ENCODE data around the gene MRM1. TPM values are rescaled to one million over a fixed set of nuclear protein-coding genes. Genes with fewer than 3 reads are reported as not detected.

Gene MRM1
- total and polyA plus RNA-seq, 7 donors, result 8.7 to 30.6 (median 11.1) TPM

DNA sequence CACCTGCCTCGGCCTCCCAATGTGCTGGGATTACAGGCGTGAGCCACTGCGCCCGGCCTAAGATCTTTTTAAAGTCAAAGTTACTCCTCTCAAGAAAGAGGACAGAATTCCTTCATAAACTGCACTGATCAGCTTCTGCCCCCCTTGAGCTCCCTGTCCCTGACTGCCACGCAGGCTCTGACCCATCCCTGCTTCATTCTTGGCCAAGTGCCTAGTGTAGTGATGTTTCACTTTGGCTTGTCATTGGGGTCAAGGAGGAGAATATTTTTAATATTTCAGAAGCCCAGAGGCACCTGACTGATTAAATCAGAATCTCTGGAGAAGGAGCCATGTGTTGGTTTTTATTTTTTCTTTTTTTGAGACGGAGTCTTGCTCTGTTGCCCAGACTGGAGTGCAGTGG lies 9.1 kb downstream of the MRM1 start:
- Histone ChIP-seq H3K4me3 (no peak overlapping the region), H3K36me3 (ENCODE audit: insufficient read depth in 1 of 2, low read depth in 1 of 2) (no peaks in the 10 kb centered on the region), H3K9me3 (no peaks in the 10 kb centered on the region), H3K27me3 (ENCODE audit: insufficient read depth in 3 of 3, low read length in 2 of 3) (no peaks in the 10 kb centered on the region), H3K4me1 (peaks cover 4% of the 10 kb centered on the region), H3K27ac (no peak overlapping the region)
- DNase-seq (peak in 1 of 2 donors; percentile 7), ATAC-seq (no peak)
- TF ChIP-seq, protein P1, sequence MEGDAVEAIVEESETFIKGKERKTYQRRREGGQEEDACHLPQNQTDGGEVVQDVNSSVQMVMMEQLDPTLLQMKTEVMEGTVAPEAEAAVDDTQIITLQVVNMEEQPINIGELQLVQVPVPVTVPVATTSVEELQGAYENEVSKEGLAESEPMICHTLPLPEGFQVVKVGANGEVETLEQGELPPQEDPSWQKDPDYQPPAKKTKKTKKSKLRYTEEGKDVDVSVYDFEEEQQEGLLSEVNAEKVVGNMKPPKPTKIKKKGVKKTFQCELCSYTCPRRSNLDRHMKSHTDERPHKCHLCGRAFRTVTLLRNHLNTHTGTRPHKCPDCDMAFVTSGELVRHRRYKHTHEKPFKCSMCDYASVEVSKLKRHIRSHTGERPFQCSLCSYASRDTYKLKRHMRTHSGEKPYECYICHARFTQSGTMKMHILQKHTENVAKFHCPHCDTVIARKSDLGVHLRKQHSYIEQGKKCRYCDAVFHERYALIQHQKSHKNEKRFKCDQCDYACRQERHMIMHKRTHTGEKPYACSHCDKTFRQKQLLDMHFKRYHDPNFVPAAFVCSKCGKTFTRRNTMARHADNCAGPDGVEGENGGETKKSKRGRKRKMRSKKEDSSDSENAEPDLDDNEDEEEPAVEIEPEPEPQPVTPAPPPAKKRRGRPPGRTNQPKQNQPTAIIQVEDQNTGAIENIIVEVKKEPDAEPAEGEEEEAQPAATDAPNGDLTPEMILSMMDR (IDR thresholded peaks at IDR 0.05), result no peak
- intact Hi-C loops (cut with DNase I), result loop anchor here in 1 of 2 donors (5.0 kb wide), 1 partner anchor 97 kb away; no protein-coding TSS in a partner anchor
- WGBS, 3 donors, result 62 to 64% (median 62%) methylated on average over 6 of the region's 6 CpGs

DNA sequence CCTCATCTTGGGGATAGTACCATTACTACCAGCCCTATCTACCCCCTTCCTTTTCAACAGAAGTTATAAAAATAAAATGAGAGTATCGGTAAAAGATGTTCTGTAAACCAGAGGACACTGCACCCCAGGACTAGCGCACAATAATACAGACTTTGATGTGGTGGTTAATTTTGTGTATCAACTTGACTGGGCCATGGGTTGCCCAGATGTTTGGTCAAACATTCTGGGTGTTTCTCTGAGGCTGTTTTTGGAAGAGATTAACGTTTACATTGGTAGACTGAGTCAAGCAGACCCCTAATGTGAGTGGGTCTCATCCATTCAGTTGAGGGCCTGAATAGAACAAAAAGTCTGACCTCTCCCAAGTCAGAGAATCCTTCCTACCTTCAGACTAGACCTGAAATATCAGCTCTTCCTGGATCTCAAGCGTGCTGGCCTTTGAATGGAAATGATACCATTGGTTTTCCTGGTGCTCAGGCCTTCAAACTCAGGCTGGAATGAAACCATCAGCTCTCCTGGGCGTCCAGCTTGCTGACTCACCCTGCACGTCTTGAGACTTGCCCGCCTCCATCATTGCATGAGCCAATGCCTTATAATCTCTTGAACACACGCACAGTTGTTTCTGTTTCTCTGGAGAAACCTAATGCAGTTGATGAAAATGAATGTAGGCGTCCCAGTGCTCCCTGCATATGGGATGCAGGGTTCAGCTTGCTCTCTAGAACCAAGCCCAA lies 10.1 kb downstream of the MRM1 start:
- Histone ChIP-seq H3K27ac (no peak overlapping the region), H3K36me3 (ENCODE audit: insufficient read depth in 1 of 2, low read depth in 1 of 2) (no peaks in the 10 kb centered on the region), H3K4me3 (no peak overlapping the region), H3K9me3 (no peaks in the 10 kb centered on the region), H3K4me1 (peaks cover 4% of the 10 kb centered on the region), H3K27me3 (ENCODE audit: insufficient read depth in 3 of 3, low read length in 2 of 3) (no peaks in the 10 kb centered on the region)
- peak in 1 of 4 donors; percentile 33 for ATAC-seq
- DNase-seq, result no peak
- intact Hi-C loops (cut with DNase I), result loop anchor here in 1 of 2 donors (5.0 kb wide), 1 partner anchor 96 kb away; no protein-coding TSS in a partner anchor
- TF ChIP-seq, protein P1 (IDR thresholded peaks at IDR 0.05), result no peak
- 68 to 80% (median 73%) methylated on average over 9 of the region's 9 CpGs for WGBS, 3 donors

GRCh38 chr17:36612323-36612722 lies 10.9 kb downstream of the MRM1 start:
- TF ChIP-seq, protein P1 (IDR thresholded peaks at IDR 0.05), result no peak
- intact Hi-C loops (cut with DNase I), result loop anchor here in 1 of 2 donors (5.0 kb wide), 1 partner anchor 95 kb away; no protein-coding TSS in a partner anchor
- Histone ChIP-seq H3K27me3 (ENCODE audit: insufficient read depth in 3 of 3, low read length in 2 of 3) (no peaks in the 10 kb centered on the region), H3K4me3 (no peak overlapping the region), H3K36me3 (ENCODE audit: insufficient read depth in 1 of 2, low read depth in 1 of 2) (no peaks in the 10 kb centered on the region), H3K9me3 (no peaks in the 10 kb centered on the region), H3K27ac (no peak overlapping the region), H3K4me1 (peaks cover 4% of the 10 kb centered on the region)
- ATAC-seq, result no peak
- WGBS, 3 donors, result 78 to 93% (median 78%) methylated on average over 3 of the region's 3 CpGs
- no peak for DNase-seq

- H3K36me3 ChIP-seq (ENCODE audit: insufficient read depth in 1 of 2, low read depth in 1 of 2), result no peaks in the 10 kb centered on the region
- ATAC-seq, result no peak
- H3K27me3 ChIP-seq (ENCODE audit: insufficient read depth in 3 of 3, low read length in 2 of 3), result no peaks in the 10 kb centered on the region
- no peaks in the 10 kb centered on the region for H3K9me3 ChIP-seq
- WGBS, 3 donors, result 63 to 74% (median 73%) methylated on average over 4 of the region's 4 CpGs
- intact Hi-C loops (cut with DNase I), result loop anchor here in 1 of 2 donors (5.0 kb wide), 1 partner anchor 94 kb away; no protein-coding TSS in a partner anchor
- H3K4me1 ChIP-seq, result peaks cover 4% of the 10 kb centered on the region
- TF ChIP-seq, protein P1 (IDR thresholded peaks at IDR 0.05), result no peak
- no peak overlapping the region for H3K27ac ChIP-seq
- H3K4me3 ChIP-seq, result no peak overlapping the region
- no peak for DNase-seq
These were observed 11.8 kb downstream of the MRM1 start for GRCh38 chr17:36613155-36613554.
